Thyroid gland (tissue), 4 donors: ENCODE results near the gene B4GALT5. TPM values are rescaled to one million over a fixed set of nuclear protein-coding genes. Genes with fewer than 3 reads are reported as not detected.
"Not testable (repeated sequence)": the region's sequence is repeated elsewhere in the genome, so short reads cannot be mapped to it uniquely, and the experiment has no call there.

Experiments used
- DNase-seq, 2 donors: peaks; one replicate each; pipeline ENCODE4 v3.0.0-alpha.2; 2019
- H3K27ac ChIP-seq, 3 donors: fragments of 200-600 bp; sonication (generic); 1 replicate in 2 of 3; 2 replicates in 1 of 3; pipeline ENCODE4 v1.5.1; 2016 to 2019; ENCODE audit warnings: mild to moderate bottlenecking in 1 of 3, moderate library complexity in 1 of 3
- H3K27me3 ChIP-seq: fragments of 200-600 bp; sonication (generic); one replicate; pipeline ENCODE4 v1.5.1; 2019
- H3K36me3 ChIP-seq, 2 donors: fragments of 200-600 bp; sonication (generic); one replicate each; pipeline ENCODE4 v1.5.1; 2016 to 2019
- H3K4me1 ChIP-seq, 2 donors: fragments of 200-600 bp; sonication (generic); one replicate each; pipeline ENCODE4 v1.5.1; 2017 to 2019
- H3K4me3 ChIP-seq, 3 donors: fragments of 200-600 bp; sonication (generic); replicated peaks in 1 of 3; 1 replicate in 2 of 3; 2 replicates in 1 of 3; pipeline ENCODE4 v1.5.1; 2016; ENCODE audit warnings: mild to moderate bottlenecking in 1 of 3
- H3K9me3 ChIP-seq: fragments of 200-600 bp; sonication (generic); one replicate; pipeline ENCODE4 v1.5.1; 2017
- CTCF ChIP-seq, 6 experiments: fragments of 200-600 bp in 3 of 6; fragments of 450-650 bp in 3 of 6; sonication (generic) in 3 of 6; IDR thresholded peaks; one replicate each; pipeline ENCODE4 v1.5.1; 2016 to 2019; ENCODE audit warnings: antibody characterized with exemption in 6 of 6, mild to moderate bottlenecking in 2 of 6, inconsistent platforms in 1 of 6, moderate library complexity in 1 of 6
- POLR2A ChIP-seq, 2 donors: fragments of 450-650 bp; IDR thresholded peaks; one replicate each; pipeline ENCODE4 v1.6.1; 2017; ENCODE audit warnings: antibody characterized with exemption in 2 of 2, mild to moderate bottlenecking in 2 of 2, moderate library complexity in 1 of 2
- WGBS, 2 donors: methylation state at CpG; one replicate each; pipeline ENCODE4 v1.1.5; 2017; 5-methylcytosine and 5-hydroxymethylcytosine counted together
- intact Hi-C: fragments of 100-400 bp; cut with DNase I; formaldehyde crosslinking; loops from one replicate; pipeline ENCODE4 v1.15.1; 2023
- total RNA-seq, 4 donors: library from RNA; depleted of rRNA; stranded (reverse); fragments of >200 nt; gene quantifications; one replicate each; pipeline ENCODE4 v1.2.3, GENCODE V29; 2016

B4GALT5 gene
- total RNA-seq, 4 donors from 2014 or later: 11.5 to 22.2 (median 17.6) TPM

- Histone ChIP-seq H3K9me3 (no peaks in the 10 kb centered on the region), H3K27me3 (no peaks in the 10 kb centered on the region), H3K36me3 (no peaks in the 10 kb centered on the region), H3K27ac (no peak overlapping the region), H3K4me3 (no peak overlapping the region), H3K4me1 (peaks cover 0 to 4% of the 10 kb centered on the region in 2 donors)
- 93 to 95% methylated on average over 4 of the region's 4 CpGs for WGBS, 2 donors
- no peak for DNase-seq
- intact Hi-C loops: loop anchor here (10.0 kb wide), 1 partner anchor 95 kb away; the partner anchor contains the start of gene B4GALT5
- TF ChIP-seq POLR2A (IDR thresholded peaks at IDR 0.05) (no peak), CTCF (IDR thresholded peaks at IDR 0.05) (no peak)
Measured at GRCh38 chr20:49619113-49620048, 94.3 kb downstream of the B4GALT5 start.

GRCh38 chr20:49618289-49618688 is 95.4 kb downstream of the B4GALT5 start:
- Histone ChIP-seq H3K4me1 (peaks cover 0 to 4% of the 10 kb centered on the region in 2 donors), H3K4me3 (no peak overlapping the region), H3K27me3 (no peaks in the 10 kb centered on the region), H3K36me3 (no peaks in the 10 kb centered on the region), H3K9me3 (no peaks in the 10 kb centered on the region), H3K27ac (no peak overlapping the region)
- TF ChIP-seq POLR2A (IDR thresholded peaks at IDR 0.05) (no peak), CTCF (IDR thresholded peaks at IDR 0.05) (no peak)
- WGBS, 2 donors: 55 to 56% methylated on average over 2 of the region's 2 CpGs
- no peak for DNase-seq
- intact Hi-C loops: no loop called here

GRCh38 chr20:49617394-49617793 is 96.3 kb downstream of the B4GALT5 start:
- 57 to 75% methylated on average over 2 to 3 of the region's 3 CpGs for WGBS, 2 donors
- H3K4me3 ChIP-seq, H3K27me3 ChIP-seq, H3K36me3 ChIP-seq, H3K9me3 ChIP-seq, H3K4me1 ChIP-seq, intact Hi-C loops, H3K27ac ChIP-seq, DNase-seq: not testable (repeated sequence)

GRCh38 chr20:49616154-49617007 is 97.3 kb downstream of the B4GALT5 start:
- intact Hi-C loops: no loop called here

More at GRCh38 chr20:49616154-49617007, 97.3 kb downstream of the B4GALT5 start:
- 82 to 84% methylated on average over 8 to 9 of the region's 11 CpGs for WGBS, 2 donors
- no peak for DNase-seq
- TF ChIP-seq CTCF (IDR thresholded peaks at IDR 0.05): no peak
- no peak for TF ChIP-seq POLR2A (IDR thresholded peaks at IDR 0.05)
- Histone ChIP-seq H3K9me3 (no peaks in the 10 kb centered on the region), H3K4me1 (peaks cover 0 to 5% of the 10 kb centered on the region in 2 donors), H3K27ac (no peak overlapping the region), H3K36me3 (no peaks in the 10 kb centered on the region), H3K4me3 (no peak overlapping the region), H3K27me3 (no peaks in the 10 kb centered on the region)
